Calu3 (cell line): Measurements from ENCODE around the gene PLEKHM3. TPM values are rescaled to one million over a fixed set of nuclear protein-coding genes. Genes with fewer than 3 reads are reported as not detected.
A peak's percentile ranks its signal among the peaks of the same experiment; 100 is the strongest.

ENCODE experiments used
- BruUV-seq: library from RNA; stranded (reverse); fragments of 400-500 nt; replicated peaks from 2 replicates; lab custom pipeline; 2021; lab: Mats Ljungman, UMichigan
- CTCF ChIA-PET: fragments of 300-600 bp; sonication (Branson Sonifier 250); formaldehyde crosslinking; loops from one replicate; lab custom pipeline; 2022; ENCODE audit warnings: antibody characterized with exemption; lab: Charles Lee
- DNase-seq: peaks from one replicate; pipeline ENCODE4 v3.0.0; 2022
- H3K27ac Mint-ChIP-seq: one replicate; pipeline ENCODE4 v1.8.0; 2022; ENCODE audit warnings: mixed read lengths; ENCODE audit not compliant: unreplicated experiment
- H3K27me3 Mint-ChIP-seq: one replicate; pipeline ENCODE4 v1.8.0; 2022; ENCODE audit warnings: mixed read lengths; ENCODE audit not compliant: unreplicated experiment
- H3K36me3 Mint-ChIP-seq: one replicate; pipeline ENCODE4 v1.8.0; 2022; ENCODE audit warnings: mild to moderate bottlenecking, moderate library complexity, mixed read lengths; ENCODE audit not compliant: insufficient read depth, unreplicated experiment
- H3K4me1 Mint-ChIP-seq: one replicate; pipeline ENCODE4 v1.8.0; 2022; ENCODE audit warnings: mild to moderate bottlenecking, low read depth, mixed read lengths; ENCODE audit not compliant: unreplicated experiment
- H3K4me3 Mint-ChIP-seq: one replicate; pipeline ENCODE4 v1.8.0; 2022; ENCODE audit warnings: mild to moderate bottlenecking, low read depth, moderate library complexity, mixed read lengths; ENCODE audit not compliant: unreplicated experiment
- H3K9me3 Mint-ChIP-seq: one replicate; pipeline ENCODE4 v1.8.0; 2022; ENCODE audit warnings: low read depth, mixed read lengths; ENCODE audit not compliant: unreplicated experiment
- intact Hi-C: fragments of 100-400 bp; cut with micrococcal nuclease; formaldehyde crosslinking; loops from one replicate; pipeline ENCODE4 v1.10.0; 2022; ENCODE audit not compliant: unreplicated experiment
- total RNA-seq: library from RNA; stranded (reverse); gene quantifications from 2 replicates; pipeline ENCODE4 v1.2.3, GENCODE V29; 2022
- TF ChIP-seq, protein P1 (sequence below): fragments of 200-600 bp; IDR thresholded peaks from one replicate; pipeline ENCODE4 v1.8.0; 2022; ENCODE audit warnings: antibody characterized with exemption; ENCODE audit not compliant: unreplicated experiment

Gene PLEKHM3
- total RNA-seq, 1 experiment from 2014 or later = 8.0 TPM

DNA sequence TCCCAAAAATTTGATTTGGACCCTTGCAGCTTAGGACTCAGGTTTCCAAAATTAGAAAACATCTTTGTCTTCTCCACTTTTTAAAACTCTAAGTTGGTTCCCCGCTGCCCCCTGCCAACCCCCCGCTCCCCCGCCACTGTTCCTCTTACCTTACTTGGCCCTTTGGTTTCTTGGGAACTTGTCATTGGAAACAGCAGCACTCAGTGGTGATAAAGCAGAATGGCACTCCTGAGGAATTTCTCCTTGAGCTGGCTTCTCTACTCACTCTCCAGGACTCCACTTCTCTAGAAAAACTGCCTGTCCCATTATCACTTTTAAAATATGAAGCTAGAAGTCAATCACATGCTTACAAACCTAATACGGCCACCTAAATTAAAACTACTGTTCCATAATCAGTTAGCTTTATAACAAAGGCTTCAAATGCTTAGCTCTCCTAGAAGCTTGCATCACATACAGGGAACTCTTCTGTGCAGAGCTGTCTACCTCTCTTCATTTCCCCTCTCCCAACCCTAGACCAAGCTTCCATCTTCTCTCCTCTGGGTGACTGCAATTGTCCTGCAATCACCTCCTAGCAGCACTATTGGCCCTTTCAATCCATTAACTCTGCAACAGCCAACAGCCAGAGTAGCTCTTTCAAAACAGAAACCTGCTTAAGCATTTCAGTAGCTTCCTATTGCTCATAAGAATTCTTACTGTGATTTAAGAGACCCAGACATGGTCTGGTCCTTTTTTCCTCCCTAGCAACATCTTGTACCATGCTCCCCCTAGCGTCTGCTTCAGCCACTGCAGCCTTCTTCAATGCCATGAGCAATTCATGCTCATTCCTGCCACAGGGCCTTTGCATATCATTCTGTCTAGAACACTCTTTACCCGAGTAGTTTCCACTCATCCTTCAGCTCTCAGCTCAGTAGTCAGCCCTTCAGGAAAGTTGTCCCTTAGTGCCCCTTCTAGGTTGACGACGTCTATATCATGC lies 15.2 kb upstream of the PLEKHM3 start:
- H3K4me3 Mint-ChIP-seq = no peak overlapping the region
- CTCF ChIA-PET = interaction anchor here (0.6 to 1.5 kb wide), 19 partner anchors 12 to 428 kb away, joined by 3 to 27 read pairs (median 5); partner anchors contain the start of genes CCNYL1, FZD5, METTL21A and PLEKHM3
- DNase-seq = peak; percentile 76
- peaks cover 9% of the 10 kb centered on the region for H3K4me1 Mint-ChIP-seq
- no peaks in the 10 kb centered on the region for H3K36me3 Mint-ChIP-seq
- BruUV-seq = no TSS peak
- no peaks in the 10 kb centered on the region for H3K9me3 Mint-ChIP-seq
- TF ChIP-seq, protein P1, sequence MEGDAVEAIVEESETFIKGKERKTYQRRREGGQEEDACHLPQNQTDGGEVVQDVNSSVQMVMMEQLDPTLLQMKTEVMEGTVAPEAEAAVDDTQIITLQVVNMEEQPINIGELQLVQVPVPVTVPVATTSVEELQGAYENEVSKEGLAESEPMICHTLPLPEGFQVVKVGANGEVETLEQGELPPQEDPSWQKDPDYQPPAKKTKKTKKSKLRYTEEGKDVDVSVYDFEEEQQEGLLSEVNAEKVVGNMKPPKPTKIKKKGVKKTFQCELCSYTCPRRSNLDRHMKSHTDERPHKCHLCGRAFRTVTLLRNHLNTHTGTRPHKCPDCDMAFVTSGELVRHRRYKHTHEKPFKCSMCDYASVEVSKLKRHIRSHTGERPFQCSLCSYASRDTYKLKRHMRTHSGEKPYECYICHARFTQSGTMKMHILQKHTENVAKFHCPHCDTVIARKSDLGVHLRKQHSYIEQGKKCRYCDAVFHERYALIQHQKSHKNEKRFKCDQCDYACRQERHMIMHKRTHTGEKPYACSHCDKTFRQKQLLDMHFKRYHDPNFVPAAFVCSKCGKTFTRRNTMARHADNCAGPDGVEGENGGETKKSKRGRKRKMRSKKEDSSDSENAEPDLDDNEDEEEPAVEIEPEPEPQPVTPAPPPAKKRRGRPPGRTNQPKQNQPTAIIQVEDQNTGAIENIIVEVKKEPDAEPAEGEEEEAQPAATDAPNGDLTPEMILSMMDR = peak; percentile 76
- H3K27ac Mint-ChIP-seq = no peak overlapping the region
- H3K27me3 Mint-ChIP-seq = no peaks in the 10 kb centered on the region
- intact Hi-C loops = loop anchor here (1.0 kb wide), 1 partner anchor 294 kb away; no protein-coding TSS in a partner anchor

DNA sequence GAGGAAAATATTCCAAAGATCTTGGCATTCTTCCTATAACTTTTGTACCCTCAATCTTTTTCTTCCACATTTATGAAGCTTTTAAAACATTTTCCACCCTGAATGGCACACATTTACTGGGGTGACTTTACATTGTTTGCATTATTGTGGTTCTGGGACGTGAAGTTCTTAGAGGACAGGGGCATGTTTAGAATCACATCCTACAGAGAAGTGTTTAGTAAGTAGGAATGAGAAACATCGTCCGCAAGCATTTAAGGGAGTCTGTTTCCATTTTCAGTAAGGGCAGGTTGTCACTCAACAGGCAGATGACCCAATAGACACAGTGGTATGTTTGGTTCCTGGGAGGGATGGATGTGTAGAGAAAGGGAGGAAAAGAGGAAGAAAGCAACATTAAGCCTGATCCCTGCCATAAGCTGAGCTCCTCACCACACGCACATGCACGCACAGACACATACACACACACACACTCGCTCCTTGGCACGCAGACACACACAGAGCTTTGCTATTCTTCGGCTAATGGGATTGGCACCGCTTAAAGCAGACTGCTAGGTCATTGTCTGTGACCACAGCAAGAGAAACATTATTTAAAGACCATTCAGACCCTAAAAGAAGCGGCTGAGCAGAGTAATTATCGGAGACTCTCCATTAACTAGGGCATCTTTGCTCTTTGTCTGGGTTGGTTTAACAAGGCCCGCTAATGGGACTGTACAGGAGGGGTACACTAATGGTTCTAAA lies 14.2 kb upstream of the PLEKHM3 start:
- BruUV-seq = no TSS peak
- CTCF ChIA-PET = interaction anchor here (1.0 to 1.7 kb wide), 8 partner anchors 13 to 414 kb away, joined by 3 to 27 read pairs (median 5); partner anchors contain the start of genes CCNYL1 and METTL21A
- no peaks in the 10 kb centered on the region for H3K36me3 Mint-ChIP-seq
- DNase-seq = no peak
- H3K27me3 Mint-ChIP-seq = no peaks in the 10 kb centered on the region
- H3K9me3 Mint-ChIP-seq = no peaks in the 10 kb centered on the region
- peaks cover 9% of the 10 kb centered on the region for H3K4me1 Mint-ChIP-seq
- H3K27ac Mint-ChIP-seq = no peak overlapping the region
- no peak overlapping the region for H3K4me3 Mint-ChIP-seq
- intact Hi-C loops = loop anchor here (1.0 to 10.0 kb wide), 2 partner anchors 293 to 405 kb away; no protein-coding TSS in a partner anchor
- TF ChIP-seq, protein P1 = no peak

DNA sequence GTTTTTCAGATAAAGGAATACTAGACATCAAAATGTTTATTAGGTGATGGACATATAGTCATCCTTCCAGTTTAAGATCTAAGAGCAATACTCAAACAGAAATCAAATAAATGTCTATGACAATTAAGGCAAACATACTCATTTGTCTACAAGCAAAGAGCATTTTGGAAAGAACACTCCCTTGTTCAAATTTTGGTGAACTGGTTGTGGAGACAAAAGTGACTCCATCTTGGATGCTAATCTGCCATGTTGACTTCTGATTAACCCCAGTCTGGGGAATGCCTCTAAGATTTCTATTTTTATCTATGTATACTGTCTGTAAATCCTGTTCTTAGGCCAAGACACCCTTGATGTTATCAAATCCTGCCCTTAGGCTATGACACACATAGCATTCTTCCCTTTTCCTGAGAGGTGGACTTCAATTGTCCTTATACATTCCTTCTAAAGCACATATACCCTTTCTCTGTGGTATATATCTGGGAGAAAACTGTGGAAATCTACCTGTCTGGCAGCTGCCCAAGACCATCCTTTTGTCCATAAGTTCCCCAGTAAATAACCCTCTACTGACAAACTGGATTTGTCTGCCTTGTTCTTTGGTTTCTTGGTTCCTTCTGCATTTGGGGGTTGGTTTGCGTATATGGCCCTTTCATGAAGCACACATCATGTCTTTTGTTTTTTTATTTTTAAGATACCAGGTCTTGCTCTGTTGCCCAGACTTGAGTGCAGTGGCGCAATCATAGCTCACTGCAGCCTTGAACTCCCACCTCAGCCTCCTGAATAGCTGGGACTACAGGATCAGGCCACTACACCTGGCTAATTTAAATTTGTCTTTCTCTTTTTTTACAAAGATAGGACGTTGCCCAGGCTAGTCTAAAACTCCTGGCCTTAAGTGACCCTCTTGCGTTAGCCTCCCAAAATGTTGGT lies 12.5 kb upstream of the PLEKHM3 start:
- Mint-ChIP-seq H3K27ac (no peak overlapping the region), H3K27me3 (no peaks in the 10 kb centered on the region)
- no peak for DNase-seq

More for the DNA sequence above, 12.5 kb upstream of the PLEKHM3 start:
- H3K36me3 Mint-ChIP-seq = peaks cover 5% of the 10 kb centered on the region
- intact Hi-C loops = loop anchor here (10.0 kb wide), 1 partner anchor 403 kb away; no protein-coding TSS in a partner anchor
- H3K4me1 Mint-ChIP-seq = peaks cover 9% of the 10 kb centered on the region
- H3K9me3 Mint-ChIP-seq = no peaks in the 10 kb centered on the region
- CTCF ChIA-PET = interaction anchor here (0.8 to 1.7 kb wide), 2 partner anchors 34 to 292 kb away, joined by 3 to 4 read pairs; no protein-coding TSS in a partner anchor
- H3K4me3 Mint-ChIP-seq = no peak overlapping the region
- TF ChIP-seq, protein P1 = no peak
- BruUV-seq = no TSS peak
